Endodermal cell (in vitro differentiated cells): ENCODE data around the gene USH1C. TPM values are rescaled to one million over a fixed set of nuclear protein-coding genes. Genes with fewer than 3 reads are reported as not detected.

Experiments used
- DNase-seq: peaks from one replicate; pipeline ENCODE4 v3.0.0-alpha.2; 2017
- H3K27ac ChIP-seq: 2 replicates; pipeline ENCODE4 v1.5.1; 2013; ENCODE audit warnings: mild to moderate bottlenecking, low read depth, low read length, moderate library complexity
- H3K27me3 ChIP-seq: 2 replicates; pipeline ENCODE4 v1.6.1; 2013; ENCODE audit warnings: mild to moderate bottlenecking, low read length, moderate library complexity; ENCODE audit not compliant: insufficient read depth, control insufficient read depth, poor library complexity, severe bottlenecking
- H3K36me3 ChIP-seq: 2 replicates; pipeline ENCODE4 v1.7.0; 2013; ENCODE audit warnings: mild to moderate bottlenecking, low read length, moderate library complexity; ENCODE audit not compliant: control insufficient read depth, insufficient read depth
- H3K4me1 ChIP-seq: one replicate; pipeline ENCODE4 v1.7.0; 2013; ENCODE audit warnings: low read length; ENCODE audit not compliant: control insufficient read depth, insufficient read depth
- H3K4me3 ChIP-seq: 2 replicates; pipeline ENCODE4 v1.5.1; 2013; ENCODE audit warnings: mild to moderate bottlenecking, low read length, moderate library complexity
- H3K9ac ChIP-seq: 2 replicates; pipeline ENCODE4 v1.6.1; 2013; ENCODE audit warnings: mild to moderate bottlenecking, low read length, moderate library complexity; ENCODE audit not compliant: poor library complexity, severe bottlenecking; ENCODE audit errors: extremely low read depth
- H3K9me3 ChIP-seq: 2 replicates; pipeline ENCODE4 v1.6.1; 2013; ENCODE audit warnings: mild to moderate bottlenecking, low read length, moderate library complexity; ENCODE audit not compliant: control insufficient read depth
- H3K27ac Mint-ChIP-seq: 2 replicates; pipeline ENCODE4 v1.8.0; 2020; ENCODE audit warnings: mixed read lengths
- H3K27me3 Mint-ChIP-seq: 2 replicates; pipeline ENCODE4 v1.8.0; 2021; ENCODE audit warnings: mild to moderate bottlenecking, mixed read lengths; ENCODE audit not compliant: insufficient read depth
- H3K36me3 Mint-ChIP-seq: 2 replicates; pipeline ENCODE4 v1.8.0; 2020; ENCODE audit warnings: low read depth, mixed read lengths
- H3K4me1 Mint-ChIP-seq: 2 replicates; pipeline ENCODE4 v1.8.0; 2020; ENCODE audit warnings: mixed read lengths
- H3K4me3 Mint-ChIP-seq: 2 replicates; pipeline ENCODE4 v1.8.0; 2020; ENCODE audit warnings: mild to moderate bottlenecking, moderate library complexity, mixed read lengths
- H3K9me3 Mint-ChIP-seq: 2 replicates; pipeline ENCODE4 v1.8.0; 2020; ENCODE audit warnings: mild to moderate bottlenecking, mixed read lengths
- CTCF ChIP-seq: fragments of 200-600 bp; sonication (generic); conservative IDR thresholded peaks from 2 replicates; pipeline ENCODE4 v1.5.0; 2021; ENCODE audit warnings: antibody characterized with exemption, mild to moderate bottlenecking
- WGBS, 2 experiments: methylation state at CpG; one replicate each; pipeline versions ENCODE4 v1.1.5 to v1.1.7; 2013; ENCODE audit warnings: missing lambda C conversion rate in 2 of 2, mixed read lengths in 1 of 2; ENCODE audit not compliant: insufficient coverage in 1 of 2, insufficient read length in 1 of 2; 5-methylcytosine and 5-hydroxymethylcytosine counted together
- total RNA-seq, 2 donors: library from RNA; stranded (reverse); fragmentation: NEBNext Ultra II Directional in 1 of 2; extraction: Animal tissue kit (Norgen Biotek cat#: 25700) in 1 of 2; gene quantifications; 2 replicates in 1 of 2; 3 replicates in 1 of 2; pipeline ENCODE4 v1.2.1, GENCODE V29; 2021

USH1C gene
- total RNA-seq, 2 donors from 2014 or later: 1.5 to 2.8 TPM

- no peak for DNase-seq
- Histone ChIP-seq H3K4me3 (no peak overlapping the region), H3K27me3 (no peaks in the 10 kb centered on the region), H3K27ac (no peak overlapping the region), H3K4me1 (peaks cover 14% of the 10 kb centered on the region), H3K36me3 (no peaks in the 10 kb centered on the region), H3K9ac (no peak overlapping the region), H3K9me3 (no peaks in the 10 kb centered on the region)
- H3K4me1 Mint-ChIP-seq: peaks cover 18% of the 10 kb centered on the region
- H3K27ac Mint-ChIP-seq: no peak overlapping the region
- WGBS, 2 experiments: 91 to 95% methylated on average over 5 of the region's 6 CpGs
- peaks cover 10% of the 10 kb centered on the region for H3K27me3 Mint-ChIP-seq
- no peaks in the 10 kb centered on the region for H3K36me3 Mint-ChIP-seq
- no peak overlapping the region for H3K4me3 Mint-ChIP-seq
- TF ChIP-seq CTCF: no peak
- no peaks in the 10 kb centered on the region for H3K9me3 Mint-ChIP-seq
Observed at GRCh38 chr11:17533341-17533740, 10.9 kb downstream of the USH1C start.

GRCh38 chr11:17532784-17533183 lies 11.4 kb downstream of the USH1C start:
- H3K9ac ChIP-seq: no peak overlapping the region
- H3K9me3 ChIP-seq: no peaks in the 10 kb centered on the region
- H3K4me3 Mint-ChIP-seq: no peak overlapping the region
- no peaks in the 10 kb centered on the region for H3K36me3 ChIP-seq
- no peak overlapping the region for H3K27ac ChIP-seq
- no peaks in the 10 kb centered on the region for H3K9me3 Mint-ChIP-seq
- H3K27me3 Mint-ChIP-seq: peaks cover 10% of the 10 kb centered on the region
- no peak for DNase-seq
- TF ChIP-seq CTCF: no peak
- no peaks in the 10 kb centered on the region for H3K36me3 Mint-ChIP-seq
- peaks cover 14% of the 10 kb centered on the region for H3K4me1 ChIP-seq
- H3K4me3 ChIP-seq: no peak overlapping the region
- H3K27ac Mint-ChIP-seq: no peak overlapping the region
- H3K27me3 ChIP-seq: no peaks in the 10 kb centered on the region
- 87 to 100% methylated on average over 2 of the region's 2 CpGs for WGBS, 2 experiments
- H3K4me1 Mint-ChIP-seq: peaks cover 20% of the 10 kb centered on the region

GRCh38 chr11:17531636-17532113 lies 12.5 kb downstream of the USH1C start:
- Histone ChIP-seq H3K4me3 (no peak overlapping the region), H3K36me3 (no peaks in the 10 kb centered on the region), H3K27me3 (no peaks in the 10 kb centered on the region), H3K4me1 (peaks cover 14% of the 10 kb centered on the region), H3K27ac (no peak overlapping the region), H3K9ac (no peak overlapping the region), H3K9me3 (no peaks in the 10 kb centered on the region)
- H3K9me3 Mint-ChIP-seq: no peaks in the 10 kb centered on the region
- H3K36me3 Mint-ChIP-seq: no peaks in the 10 kb centered on the region
- WGBS, 2 experiments: 83 to 90% methylated on average over 5 to 6 of the region's 6 CpGs
- no peak overlapping the region for H3K4me3 Mint-ChIP-seq
- no peak for TF ChIP-seq CTCF
- peaks cover 3% of the 10 kb centered on the region for H3K27me3 Mint-ChIP-seq
- H3K27ac Mint-ChIP-seq: no peak overlapping the region
- no peak for DNase-seq
- H3K4me1 Mint-ChIP-seq: peaks cover 20% of the 10 kb centered on the region
